HepG2 (cell line): ENCODE measurements around the gene RMDN2. TPM values are rescaled to one million over a fixed set of nuclear protein-coding genes. Genes with fewer than 3 reads are reported as not detected.
"Not testable (repeated sequence)": the region's sequence is repeated elsewhere in the genome, so short reads cannot be mapped to it uniquely, and the experiment has no call there.

Experiments used
- ATAC-seq: fragments of 200-7000 bp; cut with Tn5 transposase; 3 replicates; pipeline ENCODE4 v1.9.1; 2020; ENCODE audit warnings: mild to moderate bottlenecking, moderate library complexity
- BruUV-seq: library from RNA; stranded (reverse); fragments of 400-500 nt; replicated peaks from 2 replicates; lab custom pipeline; 2021; lab: Mats Ljungman, UMichigan
- CTCF ChIA-PET: fragments of 300-600 bp; formaldehyde crosslinking; extraction: SDS; loops from one replicate; lab custom pipeline; 2021; ENCODE audit warnings: low total read pairs, inconsistent platforms, low intra/inter-chr PET ratio; lab: Yijun Ruan, JAX
- POLR2A ChIA-PET: fragments of 350-600 bp; sonication (Branson Sonifier 250); formaldehyde crosslinking; loops from one replicate; lab custom pipeline; 2020; ENCODE audit warnings: antibody characterized with exemption, inconsistent platforms; lab: Yijun Ruan, JAX
- DNase-seq: peaks from one replicate; pipeline ENCODE4 v3.0.0-alpha.2; 2015; ENCODE audit warnings: low spot score
- FAIRE-seq: peaks from 3 replicates; lab custom pipeline; 2011; peaks lifted over from hg19 to GRCh38; lab: Jason Lieb, UNC
- H2AFZ ChIP-seq: one replicate; pipeline ENCODE4 v1.6.1; 2011; ENCODE audit warnings: low read length, inconsistent platforms
- H3K27ac ChIP-seq: fragments of 300-600 bp; 3 replicates; pipeline ENCODE4 v1.8.0; 2011; ENCODE audit warnings: mixed run types, mild to moderate bottlenecking, mixed read lengths, low read length, inconsistent platforms; ENCODE audit not compliant: insufficient read depth; ENCODE audit errors: extremely low read length
- H3K27me3 ChIP-seq, 2 experiments: fragments of 200-600 bp in 1 of 2; 2 replicates in 1 of 2; 3 replicates in 1 of 2; pipeline versions ENCODE4 v1.6.0 to v1.8.0; 2011; ENCODE audit warnings: low read length in 2 of 2, mild to moderate bottlenecking in 2 of 2, moderate library complexity in 2 of 2, inconsistent platforms in 1 of 2; ENCODE audit not compliant: insufficient read depth in 2 of 2, control insufficient read depth in 1 of 2
- H3K36me3 ChIP-seq, 2 experiments: fragments of 200-600 bp in 1 of 2; replicated peaks in 1 of 2; 2 replicates in 1 of 2; 3 replicates in 1 of 2; pipeline versions ENCODE4 v1.5.1 to v1.8.0; 2011; ENCODE audit warnings: low read length in 2 of 2, inconsistent platforms in 1 of 2; ENCODE audit not compliant: insufficient read depth in 2 of 2, control insufficient read depth in 1 of 2
- H3K4me1 ChIP-seq: 2 replicates; pipeline ENCODE4 v1.5.1; 2012; ENCODE audit warnings: low read length, inconsistent platforms; ENCODE audit not compliant: insufficient read depth
- H3K4me2 ChIP-seq: 2 replicates; pipeline ENCODE4 v1.6.0; 2011; ENCODE audit warnings: low read depth, low read length, inconsistent platforms
- H3K4me3 ChIP-seq, 3 experiments: fragments of 200-600 bp in 1 of 3; sonication (generic), shearing (Covaris generic) in 1 of 3; replicated peaks in 1 of 3; 2 replicates each; pipeline ENCODE4 v1.5.1; 2011 to 2016; ENCODE audit warnings: low read length in 3 of 3, inconsistent platforms in 2 of 3, low read depth in 2 of 3, mild to moderate bottlenecking in 2 of 3, control low read depth in 1 of 3, mixed read lengths in 1 of 3; ENCODE audit not compliant: insufficient read depth in 1 of 3
- H3K79me2 ChIP-seq: one replicate; pipeline ENCODE4 v1.6.1; 2011; ENCODE audit warnings: low read length, inconsistent platforms; ENCODE audit not compliant: insufficient read depth
- H3K9ac ChIP-seq: 2 replicates; pipeline ENCODE4 v1.6.0; 2011; ENCODE audit warnings: mild to moderate bottlenecking, low read depth, low read length, inconsistent platforms; ENCODE audit not compliant: insufficient read depth
- H3K9me3 ChIP-seq: 2 replicates; pipeline ENCODE4 v1.5.1; 2012; ENCODE audit warnings: mild to moderate bottlenecking, low read length
- H4K20me1 ChIP-seq: 2 replicates; pipeline ENCODE4 v1.6.0; 2011; ENCODE audit warnings: inconsistent platforms, mild to moderate bottlenecking, low read length, moderate library complexity; ENCODE audit not compliant: insufficient read depth
- EHMT2 ChIP-seq: fragments of 200-600 bp; sonication (generic); IDR thresholded peaks from 2 replicates; pipeline ENCODE4 v1.7.0; 2017; ENCODE audit warnings: antibody characterized with exemption, low read depth, low read length, borderline replicate concordance
- FOXO4 ChIP-seq: sonication (generic); formaldehyde crosslinking; conservative IDR thresholded peaks from 2 replicates; pipeline ENCODE4 v1.8.1; 2023; ENCODE audit warnings: missing genetic modification reagents
- HIVEP1 ChIP-seq: sonication (generic); formaldehyde crosslinking; IDR thresholded peaks from 2 replicates; pipeline ENCODE4 v1.4.0; 2020; ENCODE audit warnings: mild to moderate bottlenecking, missing genetic modification reagents
- HOXA3 ChIP-seq: sonication (generic); formaldehyde crosslinking; IDR thresholded peaks from 2 replicates; pipeline ENCODE4 v1.5.0; 2020; ENCODE audit warnings: missing genetic modification reagents
- NCOR1 ChIP-seq: fragments of 200-600 bp; sonication (generic); IDR thresholded peaks from 2 replicates; pipeline ENCODE4 v1.7.0; 2017; ENCODE audit warnings: antibody characterized with exemption, low read length, borderline replicate concordance
- PHF20 ChIP-seq: sonication (generic); formaldehyde crosslinking; IDR thresholded peaks from 2 replicates; pipeline ENCODE4 v1.5.0; 2020; ENCODE audit warnings: mild to moderate bottlenecking, missing genetic modification reagents
- YY1 ChIP-seq: IDR thresholded peaks from 2 replicates; pipeline ENCODE4 v1.6.1; 2011; ENCODE audit warnings: low read length, low read depth, moderate library complexity, mild to moderate bottlenecking; ENCODE audit not compliant: insufficient read depth, insufficient replicate concordance
- ZNF362 ChIP-seq: sonication (generic); formaldehyde crosslinking; IDR thresholded peaks from 2 replicates; pipeline ENCODE4 v1.4.0; 2020; ENCODE audit warnings: missing genetic modification reagents, mild to moderate bottlenecking, borderline replicate concordance
- ZNF501 ChIP-seq: sonication (generic); formaldehyde crosslinking; IDR thresholded peaks from 2 replicates; pipeline ENCODE4 v1.5.1; 2020; ENCODE audit warnings: mild to moderate bottlenecking, moderate library complexity, missing genetic modification reagents
- ZNF619 ChIP-seq: sonication (generic); formaldehyde crosslinking; IDR thresholded peaks from 2 replicates; pipeline ENCODE4 v1.4.0; 2020; ENCODE audit warnings: mild to moderate bottlenecking, missing genetic modification reagents
- WGBS: methylation state at CpG from one replicate; pipeline ENCODE4 v1.1.6; 2017; ENCODE audit warnings: low lambda C conversion rate; 5-methylcytosine and 5-hydroxymethylcytosine counted together
- in situ Hi-C: cut with HindIII; loops from 2 replicates; pipeline ENCODE4 v1.10.0; 2017; ENCODE audit warnings: low pct_unique_long_range_greater_than_20kb; ENCODE audit not compliant: extremely low pct_ligation_motif_present
- intact Hi-C: fragments of 100-400 bp; cut with micrococcal nuclease; formaldehyde crosslinking; loops from one replicate; pipeline ENCODE4 v1.10.0; 2022; ENCODE audit not compliant: unreplicated experiment
- polyA plus RNA-seq, 8 experiments: library from polyadenylated mRNA; depleted of rRNA in 3 of 8; stranded (reverse) in 7 of 8; unstranded in 1 of 8; fragments of >200 nt; fragmentation: Illumina TruSeq in 4 of 8; extraction: Trizol in 4 of 8; gene quantifications; 2 replicates each; pipeline versions ENCODE4 v1.2.1 to v1.2.3, GENCODE V29; 2011 to 2016; ENCODE audit warnings: low read depth in 4 of 8, missing spikeins in 1 of 8, mixed read lengths in 1 of 8; ENCODE audit not compliant: insufficient read depth in 1 of 8
- total RNA-seq, 5 experiments: library from RNA; depleted of rRNA; stranded (reverse); fragments of >200 nt; fragmentation: Illumina TruSeq; extraction: Trizol; gene quantifications; 2 replicates each; pipeline ENCODE4 v1.2.3, GENCODE V29; 2016; ENCODE audit warnings: low read depth in 1 of 5
- TF ChIP-seq, protein P1 (sequence below): sonication (generic); formaldehyde crosslinking; IDR thresholded peaks from 2 replicates; pipeline ENCODE4 v1.5.1; 2020; ENCODE audit warnings: mild to moderate bottlenecking, missing genetic modification reagents, moderate library complexity

The RMDN2 gene
- total and polyA plus RNA-seq, 2 of the 13 experiments (the other 11 are each of a cell fraction or from before 2014, with no cell fraction given): 2.3 to 8.9 TPM

- peak; percentile 59; the same call in 1 of the 2 replicates for TF ChIP-seq HIVEP1 (CRISPR knock-in tag)
- TF ChIP-seq HOXA3 (CRISPR knock-in tag): peak; percentile 88
- TF ChIP-seq ZNF501 (CRISPR knock-in tag): peak; percentile 75
- TF ChIP-seq, all 625 proteins: peak for 132; not testable (repeated sequence) for 493
Measured at GRCh38 chr2:37962018-37962739, 37.1 kb downstream of the RMDN2 start (continued).

DNA sequence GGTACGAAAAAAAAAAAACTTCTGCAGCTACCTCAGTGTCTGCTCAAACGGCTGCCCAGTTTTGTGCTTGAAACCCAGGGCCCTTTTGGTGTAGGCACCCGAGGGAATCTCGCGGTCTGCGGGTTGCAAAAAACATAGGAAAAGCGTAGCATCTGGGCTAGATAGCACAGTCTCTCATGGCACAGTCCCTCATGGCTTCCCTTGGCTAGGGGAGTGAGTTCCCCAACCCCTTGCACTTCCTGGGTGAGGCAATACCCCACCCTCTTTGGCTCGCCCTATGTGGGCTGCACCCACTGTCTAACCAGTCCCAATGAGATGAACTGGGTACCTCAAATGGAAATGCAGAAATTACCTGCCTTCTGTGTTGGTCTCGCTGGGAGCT, 37.6 kb downstream of the RMDN2 start:
- H3K27me3 ChIP-seq, H3K79me2 ChIP-seq, H4K20me1 ChIP-seq, H3K36me3 ChIP-seq, CTCF ChIA-PET, DNase-seq, FAIRE-seq, BruUV-seq, H3K9me3 ChIP-seq, in situ Hi-C loops: not testable (repeated sequence)
- Histone ChIP-seq H2AFZ (peak overlapping the region; percentile 30), H3K4me1 (peaks cover 21% of the 10 kb centered on the region), H3K4me2 (peak overlapping the region; percentile 96), H3K27ac (peak overlapping the region; percentile 67), H3K9ac (peak overlapping the region; percentile 56; the same call in 1 of the 2 replicates), H3K4me3 (peak overlapping the region in 2 of 3 experiments; percentile 38 to 62; a peak in 4 of 6 replicates)
- intact Hi-C loops: loop anchor here (1.0 to 2.0 kb wide), 2 partner anchors 39 to 44 kb away; no protein-coding TSS in a partner anchor
- POLR2A ChIA-PET: interaction anchor here (0.6 to 2.2 kb wide), 8 partner anchors 12 to 59 kb away, joined by 3 to 23 read pairs (median 4); partner anchors contain the start of gene RMDN2
- TF ChIP-seq NCOR1: 0 out of 2 replicates have a peak, but pooled peaks have one; percentile 5
- peak; percentile 30; the same call in 1 of the 2 replicates for TF ChIP-seq PHF20 (CRISPR knock-in tag)
- 0 out of 2 replicates have a peak, but pooled peaks have one; percentile 14 for TF ChIP-seq ZNF362
- TF ChIP-seq EHMT2: 0 out of 2 replicates have a peak, but pooled peaks have one; percentile 33
- peak; percentile 41 for TF ChIP-seq YY1
- TF ChIP-seq FOXO4 (CRISPR knock-in tag): 0 out of 2 replicates have a peak, but pooled peaks have one; percentile 73
- 0 out of 2 replicates have a peak, but pooled peaks have one; percentile 34 for TF ChIP-seq ZNF619 (CRISPR knock-in tag)
- TF ChIP-seq, protein P1, sequence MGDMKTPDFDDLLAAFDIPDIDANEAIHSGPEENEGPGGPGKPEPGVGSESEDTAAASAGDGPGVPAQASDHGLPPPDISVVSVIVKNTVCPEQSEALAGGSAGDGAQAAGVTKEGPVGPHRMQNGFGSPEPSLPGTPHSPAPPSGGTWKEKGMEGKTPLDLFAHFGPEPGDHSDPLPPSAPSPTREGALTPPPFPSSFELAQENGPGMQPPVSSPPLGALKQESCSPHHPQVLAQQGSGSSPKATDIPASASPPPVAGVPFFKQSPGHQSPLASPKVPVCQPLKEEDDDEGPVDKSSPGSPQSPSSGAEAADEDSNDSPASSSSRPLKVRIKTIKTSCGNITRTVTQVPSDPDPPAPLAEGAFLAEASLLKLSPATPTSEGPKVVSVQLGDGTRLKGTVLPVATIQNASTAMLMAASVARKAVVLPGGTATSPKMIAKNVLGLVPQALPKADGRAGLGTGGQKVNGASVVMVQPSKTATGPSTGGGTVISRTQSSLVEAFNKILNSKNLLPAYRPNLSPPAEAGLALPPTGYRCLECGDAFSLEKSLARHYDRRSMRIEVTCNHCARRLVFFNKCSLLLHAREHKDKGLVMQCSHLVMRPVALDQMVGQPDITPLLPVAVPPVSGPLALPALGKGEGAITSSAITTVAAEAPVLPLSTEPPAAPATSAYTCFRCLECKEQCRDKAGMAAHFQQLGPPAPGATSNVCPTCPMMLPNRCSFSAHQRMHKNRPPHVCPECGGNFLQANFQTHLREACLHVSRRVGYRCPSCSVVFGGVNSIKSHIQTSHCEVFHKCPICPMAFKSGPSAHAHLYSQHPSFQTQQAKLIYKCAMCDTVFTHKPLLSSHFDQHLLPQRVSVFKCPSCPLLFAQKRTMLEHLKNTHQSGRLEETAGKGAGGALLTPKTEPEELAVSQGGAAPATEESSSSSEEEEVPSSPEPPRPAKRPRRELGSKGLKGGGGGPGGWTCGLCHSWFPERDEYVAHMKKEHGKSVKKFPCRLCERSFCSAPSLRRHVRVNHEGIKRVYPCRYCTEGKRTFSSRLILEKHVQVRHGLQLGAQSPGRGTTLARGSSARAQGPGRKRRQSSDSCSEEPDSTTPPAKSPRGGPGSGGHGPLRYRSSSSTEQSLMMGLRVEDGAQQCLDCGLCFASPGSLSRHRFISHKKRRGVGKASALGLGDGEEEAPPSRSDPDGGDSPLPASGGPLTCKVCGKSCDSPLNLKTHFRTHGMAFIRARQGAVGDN (CRISPR knock-in tag): 0 out of 2 replicates have a peak, but pooled peaks have one; percentile 7
- 67% methylated on average over 9 of the region's 9 CpGs for WGBS
- peak; percentile 70 for ATAC-seq
